Keratinocyte (primary cell): Measurements from ENCODE around the gene SLC23A2. TPM values are rescaled to one million over a fixed set of nuclear protein-coding genes. Genes with fewer than 3 reads are reported as not detected.

Source experiments
- DNase-seq: peaks from one replicate; pipeline ENCODE4 v3.0.0-alpha.2; 2011; ENCODE audit warnings: low read depth, missing footprints, low spot score
- FAIRE-seq: peaks from 2 replicates; lab custom pipeline; 2011; peaks lifted over from hg19 to GRCh38; lab: Jason Lieb, UNC
- H2AFZ ChIP-seq: 2 replicates; pipeline ENCODE4 v1.6.0; 2012; ENCODE audit warnings: low read length, control low read depth, inconsistent platforms; ENCODE audit not compliant: control insufficient read depth
- H3K27ac ChIP-seq: 2 replicates; pipeline ENCODE4 v1.5.1; 2011; ENCODE audit warnings: low read length; ENCODE audit not compliant: control insufficient read depth, insufficient read depth
- H3K27me3 ChIP-seq: 3 replicates; pipeline ENCODE4 v1.6.0; 2011; ENCODE audit warnings: low read length; ENCODE audit not compliant: control insufficient read depth, insufficient read depth; ENCODE audit errors: extremely low read depth
- H3K36me3 ChIP-seq, 2 experiments: 2 replicates in 1 of 2; 3 replicates in 1 of 2; pipeline ENCODE4 v1.5.1; 2011; ENCODE audit warnings: low read length in 2 of 2, mild to moderate bottlenecking in 1 of 2; ENCODE audit not compliant: control insufficient read depth in 2 of 2, insufficient read depth in 2 of 2; ENCODE audit errors: extremely low read depth in 1 of 2
- H3K4me1 ChIP-seq: 3 replicates; pipeline ENCODE4 v1.5.1; 2011; ENCODE audit warnings: low read length; ENCODE audit not compliant: control insufficient read depth, insufficient read depth; ENCODE audit errors: extremely low read depth
- H3K4me2 ChIP-seq: 3 replicates; pipeline ENCODE4 v1.6.0; 2011; ENCODE audit warnings: low read depth, low read length; ENCODE audit not compliant: control insufficient read depth, insufficient read depth; ENCODE audit errors: extremely low read depth
- H3K4me3 ChIP-seq, 3 experiments: fragments of 200-600 bp in 1 of 3; sonication (generic) in 1 of 3; 2 replicates in 2 of 3; 3 replicates in 1 of 3; pipeline ENCODE4 v1.5.1; 2011 to 2016; ENCODE audit warnings: low read length in 3 of 3, mild to moderate bottlenecking in 3 of 3, control low read depth in 2 of 3, inconsistent platforms in 1 of 3, low read depth in 1 of 3, mixed read lengths in 1 of 3, mixed run types in 1 of 3, moderate library complexity in 1 of 3; ENCODE audit not compliant: control insufficient read depth in 2 of 3, insufficient read depth in 2 of 3; ENCODE audit errors: extremely low read depth in 1 of 3
- H3K79me2 ChIP-seq: 2 replicates; pipeline ENCODE4 v1.6.0; 2012; ENCODE audit warnings: low read length; ENCODE audit not compliant: control insufficient read depth, insufficient read depth
- H3K9ac ChIP-seq: 3 replicates; pipeline ENCODE4 v1.6.0; 2011; ENCODE audit warnings: low read length; ENCODE audit not compliant: control insufficient read depth, insufficient read depth; ENCODE audit errors: extremely low read depth
- H3K9me1 ChIP-seq: 3 replicates; pipeline ENCODE4 v1.6.0; 2011; ENCODE audit warnings: low read length; ENCODE audit not compliant: control insufficient read depth, insufficient read depth; ENCODE audit errors: extremely low read depth
- H3K9me3 ChIP-seq: 2 replicates; pipeline ENCODE4 v1.5.1; 2012; ENCODE audit warnings: low read depth, low read length; ENCODE audit not compliant: control insufficient read depth
- H4K20me1 ChIP-seq: 3 replicates; pipeline ENCODE4 v1.6.0; 2011; ENCODE audit warnings: low read length; ENCODE audit not compliant: control insufficient read depth, insufficient read depth; ENCODE audit errors: extremely low read depth
- CTCF ChIP-seq, 3 experiments: IDR thresholded peaks in 1 of 3; conservative IDR thresholded peaks in 1 of 3; optimal IDR thresholded peaks in 1 of 3; 2 replicates in 2 of 3; 3 replicates in 1 of 3; pipeline versions ENCODE3 to v1.5.1; 2011; ENCODE audit warnings: low read length in 3 of 3, mild to moderate bottlenecking in 3 of 3, moderate library complexity in 2 of 3, control low read depth in 1 of 3, inconsistent platforms in 1 of 3; ENCODE audit not compliant: insufficient read depth in 2 of 3; ENCODE audit errors: extremely low read depth in 1 of 3
- EZH2 ChIP-seq: IDR thresholded peaks from one replicate; pipeline ENCODE4 v1.6.1; 2012; ENCODE audit warnings: inconsistent platforms, mild to moderate bottlenecking, low read length, moderate library complexity
- dilution Hi-C: fragments of 300-500 bp; cut with MboI; formaldehyde crosslinking; loops from one replicate; pipeline ENCODE4 v1.7.0; 2020; ENCODE audit warnings: low sequenced_read_pairs; ENCODE audit not compliant: extremely low pct_ligation_motif_present
- polyA plus RNA-seq, 5 experiments: library from polyadenylated mRNA; depleted of rRNA in 3 of 5; stranded (reverse) in 3 of 5; stranded (forward) in 1 of 5; unstranded in 1 of 5; fragments of >200 nt; gene quantifications; 1 replicate in 1 of 5; 2 replicates in 3 of 5; 3 replicates in 1 of 5; pipeline versions ENCODE4 v1.2.1 to v1.2.3, GENCODE V29; 2011 to 2012; ENCODE audit warnings: missing spikeins in 2 of 5, low read depth in 1 of 5, low replicate concordance in 1 of 5

SLC23A2 gene
- polyA plus RNA-seq, 1 donor (not counting 4 experiments of a cell fraction or from before 2014, with no cell fraction given): 13.4 TPM

- Histone ChIP-seq H2AFZ (no peak overlapping the region), H3K27ac (no peak overlapping the region), H3K36me3 (no peaks in the 10 kb centered on the region), H3K4me3 (no peak overlapping the region), H3K9me3 (no peaks in the 10 kb centered on the region), H4K20me1 (no peaks in the 10 kb centered on the region), H3K9ac (no peak overlapping the region), H3K4me2 (no peak overlapping the region), H3K27me3 (peaks cover 3% of the 10 kb centered on the region), H3K79me2 (no peaks in the 10 kb centered on the region), H3K4me1 (no peaks in the 10 kb centered on the region), H3K9me1 (no peaks in the 10 kb centered on the region)
- dilution Hi-C loops: no loop called here
- DNase-seq (no peak), FAIRE-seq (no peak)
- TF ChIP-seq EZH2: no peak
- TF ChIP-seq CTCF (optimal IDR thresholded peaks at IDR 0.05 in 1 of 3, IDR thresholded peaks at IDR 0.05 in 1 of 3, conservative IDR thresholded peaks at IDR 0.05 in 1 of 3; ENCODE audit: extremely low read depth in 1 of 3, insufficient read depth in 2 of 3, low read length in 3 of 3): no peak
Observed at GRCh38 chr20:4829514-4830215, 171.6 kb downstream of the SLC23A2 start.

DNA sequence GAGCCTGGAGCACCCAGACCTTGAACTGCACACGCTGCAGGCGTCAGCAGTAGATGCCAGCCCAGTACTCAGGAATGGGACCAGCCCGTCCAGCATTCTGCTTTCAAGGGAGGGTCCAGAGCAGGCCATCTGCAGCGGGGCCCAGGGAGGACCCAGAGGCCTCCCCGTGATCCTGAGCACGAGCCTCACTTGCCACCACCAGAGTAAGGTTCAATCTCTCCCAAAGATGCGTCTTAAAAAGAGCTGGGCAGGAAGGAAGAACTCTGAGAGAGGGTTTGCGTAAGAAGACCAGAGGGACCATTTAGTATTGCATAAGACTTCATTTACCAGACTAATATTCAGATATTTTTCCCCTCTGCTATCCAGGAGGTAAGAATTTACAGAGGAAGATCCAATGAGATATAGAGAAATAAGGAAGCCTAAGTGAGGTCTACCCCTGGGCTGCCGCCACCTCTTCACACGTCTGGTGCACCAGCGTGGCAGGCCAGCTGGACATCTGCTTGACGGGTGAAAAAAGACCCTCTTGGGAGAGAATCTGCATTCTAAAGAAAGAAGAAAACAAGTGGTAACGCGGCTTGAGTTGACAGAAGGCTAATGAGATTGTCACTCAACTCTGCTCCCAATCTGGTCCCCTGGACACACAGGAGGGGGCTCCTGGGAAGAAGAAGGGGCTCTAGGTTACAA is 172.3 kb downstream of the SLC23A2 start:
- Histone ChIP-seq H3K36me3 (no peaks in the 10 kb centered on the region), H3K4me3 (no peak overlapping the region), H4K20me1 (no peaks in the 10 kb centered on the region), H3K27me3 (peaks cover 10% of the 10 kb centered on the region), H3K27ac (no peak overlapping the region), H3K9me1 (no peaks in the 10 kb centered on the region), H3K9me3 (no peaks in the 10 kb centered on the region), H3K79me2 (no peaks in the 10 kb centered on the region), H3K4me2 (no peak overlapping the region), H3K4me1 (no peaks in the 10 kb centered on the region), H2AFZ (no peak overlapping the region), H3K9ac (no peak overlapping the region)
- TF ChIP-seq CTCF (optimal IDR thresholded peaks at IDR 0.05 in 1 of 3, IDR thresholded peaks at IDR 0.05 in 1 of 3, conservative IDR thresholded peaks at IDR 0.05 in 1 of 3; ENCODE audit: extremely low read depth in 1 of 3, insufficient read depth in 2 of 3, low read length in 3 of 3): no peak
- no peak for TF ChIP-seq EZH2
- dilution Hi-C loops: no loop called here
- FAIRE-seq: no peak
- DNase-seq: no peak
